CD4-positive, alpha-beta T cell (primary cell): ENCODE results near the gene FAM120B. TPM values are rescaled to one million over a fixed set of nuclear protein-coding genes. Genes with fewer than 3 reads are reported as not detected.

Experiments
- ATAC-seq: fragments of 200-7000 bp; cut with Tn5 transposase; one replicate; pipeline ENCODE4 v1.10.0; 2022; ENCODE audit warnings: mild to moderate bottlenecking; ENCODE audit not compliant: poor library complexity
- CTCF ChIA-PET: fragments of 350-600 bp; sonication (Branson Sonifier 250); formaldehyde crosslinking; loops from one replicate; lab custom pipeline; 2021; ENCODE audit warnings: antibody characterized with exemption, inconsistent platforms; lab: Charles Lee
- POLR2A ChIA-PET: fragments of 350-600 bp; sonication (Branson Sonifier 250); formaldehyde crosslinking; loops from one replicate; lab custom pipeline; 2021; ENCODE audit warnings: antibody characterized with exemption, inconsistent platforms; lab: Charles Lee
- DNase-seq, 14 experiments: peaks; one replicate each; pipeline ENCODE4 v3.0.0-alpha.2; 2013 to 2020; ENCODE audit warnings: mixed read lengths in 2 of 14
- H3K27ac ChIP-seq, 2 donors: one replicate each; pipeline versions ENCODE4 v1.5.1 to v1.7.0; 2013; ENCODE audit warnings: low read length in 2 of 2, low read depth in 1 of 2, mild to moderate bottlenecking in 1 of 2
- H3K27me3 ChIP-seq, 2 experiments: 1 replicate in 1 of 2; 2 replicates in 1 of 2; pipeline versions ENCODE4 v1.6.1 to v1.7.0; 2013; ENCODE audit warnings: low read length in 2 of 2, control low read depth in 1 of 2, mild to moderate bottlenecking in 1 of 2, moderate library complexity in 1 of 2; ENCODE audit not compliant: insufficient read depth in 2 of 2, control insufficient read depth in 1 of 2
- H3K36me3 ChIP-seq: one replicate; pipeline ENCODE4 v1.6.1; 2013; ENCODE audit warnings: low read length, control low read depth; ENCODE audit not compliant: insufficient read depth
- H3K4me1 ChIP-seq: one replicate; pipeline ENCODE4 v1.6.1; 2013; ENCODE audit warnings: low read length, control low read depth; ENCODE audit not compliant: insufficient read depth
- H3K4me3 ChIP-seq: one replicate; pipeline ENCODE4 v1.5.1; 2013; ENCODE audit warnings: mild to moderate bottlenecking, low read length, moderate library complexity
- H3K9me3 ChIP-seq, 2 experiments: 1 replicate in 1 of 2; 2 replicates in 1 of 2; pipeline versions ENCODE4 v1.6.1 to v1.7.0; 2013; ENCODE audit warnings: low read length in 2 of 2, mild to moderate bottlenecking in 2 of 2, control low read depth in 1 of 2, moderate library complexity in 1 of 2; ENCODE audit not compliant: control insufficient read depth in 1 of 2, insufficient read depth in 1 of 2
- H3K27ac Mint-ChIP-seq: one replicate; pipeline ENCODE4 v1.8.0; 2020; ENCODE audit warnings: mixed read lengths
- H3K27me3 Mint-ChIP-seq: one replicate; pipeline ENCODE4 v1.8.0; 2021; ENCODE audit warnings: mixed read lengths
- H3K36me3 Mint-ChIP-seq: one replicate; pipeline ENCODE4 v1.8.0; 2021; ENCODE audit warnings: low read depth, mixed read lengths
- H3K4me1 Mint-ChIP-seq: one replicate; pipeline ENCODE4 v1.8.0; 2021; ENCODE audit warnings: low read depth, mixed read lengths
- H3K4me3 Mint-ChIP-seq: one replicate; pipeline ENCODE4 v1.8.0; 2020; ENCODE audit warnings: mild to moderate bottlenecking, mixed read lengths
- H3K9me3 Mint-ChIP-seq: one replicate; pipeline ENCODE4 v1.8.0; 2020; ENCODE audit warnings: mixed read lengths
- CTCF ChIP-seq: fragments of 200-600 bp; IDR thresholded peaks from one replicate; pipeline ENCODE4 v1.8.0; 2022; ENCODE audit warnings: antibody characterized with exemption, mild to moderate bottlenecking
- intact Hi-C, 2 experiments: fragments of 100-400 bp; cut with DNase I in 1 of 2; cut with micrococcal nuclease in 1 of 2; formaldehyde crosslinking; loops; one replicate each; pipeline versions ENCODE4 v1.15.1 to v1.9.0; 2023 to 2025; cut with DNase I, micrococcal nuclease
- total RNA-seq, 174 experiments: library from RNA in 2 of 174; stranded (reverse) in 2 of 174; gene quantifications; one replicate each; pipeline ENCODE4 v1.2.3 and lab custom pipeline; 2021 to 2026

Gene FAM120B
- total RNA-seq, 2 experiments from 2014 or later: 24.1 to 26.7 TPM

- DNase-seq: no peak
- no peak overlapping the region for H3K27ac Mint-ChIP-seq
- no peak overlapping the region for H3K27ac ChIP-seq
- no peaks in the 10 kb centered on the region for H3K4me1 Mint-ChIP-seq
- no peak overlapping the region for H3K4me3 Mint-ChIP-seq
- no peak for TF ChIP-seq CTCF
- no peak overlapping the region for H3K4me3 ChIP-seq
- no peaks in the 10 kb centered on the region for H3K9me3 Mint-ChIP-seq
- H3K9me3 ChIP-seq: peaks cover 0 to 3% of the 10 kb centered on the region in 2 experiments
- intact Hi-C loops: no loop called here
- POLR2A ChIA-PET: no interaction called here
- peaks cover 61% of the 10 kb centered on the region for H3K36me3 ChIP-seq
- no peaks in the 10 kb centered on the region for H3K27me3 ChIP-seq
- ATAC-seq: no peak
- no peaks in the 10 kb centered on the region for H3K27me3 Mint-ChIP-seq
- CTCF ChIA-PET: no interaction called here
- peaks cover 73% of the 10 kb centered on the region for H3K36me3 Mint-ChIP-seq
- H3K4me1 ChIP-seq: no peaks in the 10 kb centered on the region
Measured at GRCh38 chr6:170403451-170403850, 96.9 kb downstream of the FAM120B start.

GRCh38 chr6:170404036-170404435 is 97.5 kb downstream of the FAM120B start:
- no peak for TF ChIP-seq CTCF
- H3K36me3 Mint-ChIP-seq: peaks cover 73% of the 10 kb centered on the region
- CTCF ChIA-PET: no interaction called here
- H3K4me3 Mint-ChIP-seq: no peak overlapping the region
- H3K4me1 Mint-ChIP-seq: no peaks in the 10 kb centered on the region
- no peaks in the 10 kb centered on the region for H3K27me3 Mint-ChIP-seq
- no peak for DNase-seq
- Histone ChIP-seq H3K4me3 (no peak overlapping the region), H3K27me3 (no peaks in the 10 kb centered on the region), H3K36me3 (peaks cover 57% of the 10 kb centered on the region), H3K9me3 (peaks cover 0 to 6% of the 10 kb centered on the region in 2 experiments), H3K4me1 (no peaks in the 10 kb centered on the region), H3K27ac (no peak overlapping the region)
- no peaks in the 10 kb centered on the region for H3K9me3 Mint-ChIP-seq
- POLR2A ChIA-PET: no interaction called here
- no peak for ATAC-seq
- no peak overlapping the region for H3K27ac Mint-ChIP-seq
- intact Hi-C loops: no loop called here

GRCh38 chr6:170404697-170405096 is 98.1 kb downstream of the FAM120B start:
- no peak overlapping the region for H3K27ac Mint-ChIP-seq
- no peak for ATAC-seq
- TF ChIP-seq CTCF: no peak
- intact Hi-C loops: no loop called here
- Histone ChIP-seq H3K4me3 (no peak overlapping the region), H3K9me3 (peaks cover 0 to 6% of the 10 kb centered on the region in 2 experiments), H3K4me1 (no peaks in the 10 kb centered on the region), H3K27ac (no peak overlapping the region), H3K27me3 (no peaks in the 10 kb centered on the region), H3K36me3 (peaks cover 57% of the 10 kb centered on the region)
- no peaks in the 10 kb centered on the region for H3K4me1 Mint-ChIP-seq
- CTCF ChIA-PET: no interaction called here
- DNase-seq: no peak
- POLR2A ChIA-PET: no interaction called here
- peaks cover 73% of the 10 kb centered on the region for H3K36me3 Mint-ChIP-seq
- no peaks in the 10 kb centered on the region for H3K9me3 Mint-ChIP-seq
- H3K4me3 Mint-ChIP-seq: no peak overlapping the region
- H3K27me3 Mint-ChIP-seq: no peaks in the 10 kb centered on the region
